DLD1 (cell line): ENCODE results near the gene THEM5.

ENCODE experiments used
- in situ Hi-C: cut with HindIII; loops from 2 replicates; pipeline ENCODE4 v1.10.0; 2017; ENCODE audit warnings: low sequenced_read_pairs

The THEM5 gene

DNA sequence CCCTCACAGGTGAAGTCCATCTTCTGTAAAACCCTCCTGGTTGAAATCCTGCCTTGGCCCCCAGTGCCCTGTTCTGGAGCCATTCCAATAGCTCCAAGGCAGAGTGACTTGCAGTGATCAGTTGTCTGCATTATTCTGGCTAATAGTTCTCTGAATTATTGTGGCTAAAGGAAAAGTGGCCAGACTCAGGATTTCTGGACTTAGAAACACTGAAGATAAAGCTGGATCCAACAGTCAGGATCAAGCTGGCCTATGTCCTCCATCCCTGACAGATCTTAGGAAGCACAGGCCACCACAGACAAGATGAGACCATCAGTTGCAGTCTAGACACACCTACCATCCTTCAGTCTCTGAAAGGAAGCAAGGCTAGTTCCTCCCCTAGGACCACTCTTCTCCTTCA, 13.1 kb downstream of the THEM5 start:
- in situ Hi-C loops = no loop called here

DNA sequence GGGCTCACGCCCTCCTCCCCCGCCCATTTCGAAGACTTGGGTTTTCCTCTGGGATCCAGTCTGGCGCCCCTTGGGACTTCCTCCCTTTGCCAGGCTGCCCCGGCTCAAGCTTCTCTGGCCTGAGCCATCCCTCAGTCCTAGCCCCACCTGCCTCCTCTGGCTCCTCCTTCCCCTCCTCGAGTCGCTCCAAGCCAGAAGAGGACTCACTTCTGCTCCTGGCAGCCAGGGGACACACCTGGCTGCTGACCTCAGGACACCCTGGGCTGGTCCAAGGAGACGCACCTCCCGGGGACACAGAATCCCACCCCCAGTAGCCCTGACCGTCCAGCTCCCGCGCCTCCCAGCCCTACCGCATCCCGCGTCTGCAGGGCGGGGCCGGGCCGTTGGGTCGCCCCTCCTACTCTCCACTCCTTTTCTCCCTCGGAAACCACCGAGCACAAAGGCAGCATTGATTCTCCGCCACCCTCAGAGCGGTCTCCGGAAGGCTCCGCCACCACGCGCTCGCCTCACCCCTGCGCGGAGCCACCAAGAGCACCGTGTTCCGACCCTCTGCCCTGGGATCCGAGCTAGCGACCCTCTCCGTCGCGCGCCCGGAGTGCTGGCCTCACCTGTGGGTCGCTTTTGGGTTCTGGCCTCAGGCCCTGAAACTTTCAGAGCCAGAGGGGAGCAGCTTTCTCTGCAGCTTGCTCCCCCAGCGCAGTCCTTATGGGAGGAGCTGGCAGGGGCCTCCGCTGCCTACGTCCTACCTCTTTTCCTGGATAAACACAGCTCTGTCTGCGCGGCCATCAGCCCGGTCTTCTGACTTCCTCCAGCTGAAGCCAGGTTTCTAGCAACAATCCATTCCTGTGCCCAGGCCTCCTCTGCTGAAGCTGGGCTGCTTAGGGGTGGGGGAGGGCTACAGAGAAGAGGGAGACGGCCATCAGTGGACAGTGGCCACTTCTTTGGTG, 13.8 kb downstream of the THEM5 start, which contains the start of gene C2CD4D:
Gene C2CD4D, minus strand, starts transcription at position 364 of the 947 bp plus-strand sequence. CDS start 831 bp downstream, outside the sequence.
- in situ Hi-C loops = loop anchor here (10.0 kb wide), 1 partner anchor 225 kb away; the partner anchor contains the start of gene SNX27

DNA sequence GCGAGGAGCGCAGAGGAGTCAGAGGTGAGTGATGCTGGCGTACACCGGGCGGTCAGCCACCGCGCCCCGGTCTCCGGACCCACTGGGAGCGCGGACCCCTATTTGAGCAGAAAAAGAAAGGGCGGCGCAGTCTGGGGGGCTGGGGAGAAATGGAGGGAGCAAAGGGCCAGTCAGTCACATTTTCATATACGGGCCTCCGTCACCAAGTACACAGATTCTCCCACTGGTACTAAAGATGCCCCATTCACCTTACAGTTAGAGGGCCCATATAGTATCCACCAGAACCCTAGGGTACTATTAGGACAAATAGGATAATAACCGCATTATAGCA, 14.5 kb downstream of the THEM5 start:
- in situ Hi-C loops = loop anchor here (10.0 kb wide), 1 partner anchor 224 kb away; the partner anchor contains the start of gene SNX27

DNA sequence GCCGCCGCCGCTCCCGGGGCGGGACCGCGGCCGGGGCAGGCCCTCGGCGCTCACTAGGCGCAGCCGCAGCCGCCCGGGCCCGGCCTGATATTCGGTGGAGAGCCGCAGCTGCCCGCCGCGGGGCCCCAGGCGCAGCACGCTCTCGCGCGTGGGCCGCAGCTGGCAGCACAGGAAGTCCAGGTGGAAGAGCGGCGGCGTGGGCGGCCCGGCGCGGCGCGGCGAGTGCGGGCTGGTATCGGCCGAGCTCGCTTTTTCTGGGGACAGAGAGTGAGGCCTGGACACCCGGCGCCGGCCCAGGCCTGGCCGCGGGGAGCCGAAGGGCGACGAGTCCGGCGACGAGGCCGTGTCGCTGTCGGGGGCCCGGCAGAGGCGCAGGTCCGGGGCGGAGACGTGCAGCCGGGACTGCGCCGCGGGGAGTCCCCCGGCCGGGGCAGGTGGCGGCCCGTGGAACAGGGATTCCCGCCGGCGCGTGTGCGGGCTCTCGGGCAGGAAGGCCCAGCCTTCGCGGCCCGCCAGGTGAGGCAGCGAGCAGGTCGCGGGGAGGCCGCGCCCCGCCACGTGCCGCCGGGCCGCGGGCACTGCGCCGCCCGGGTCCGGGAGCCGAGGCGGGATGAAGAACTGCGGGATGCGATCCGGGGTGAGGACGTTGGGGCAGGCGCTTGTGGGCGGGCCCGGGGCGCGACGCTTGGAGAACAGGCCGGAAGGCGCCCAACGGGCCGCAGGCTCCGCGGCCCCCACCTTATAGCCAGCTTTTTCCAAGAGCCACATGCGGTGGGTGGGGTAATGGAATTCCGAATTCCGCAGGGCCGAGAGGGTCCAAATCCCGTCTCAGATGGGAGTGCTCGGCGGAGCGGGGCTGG, 15.1 kb downstream of the THEM5 start:
- in situ Hi-C loops = loop anchor here (10.0 kb wide), 1 partner anchor 224 kb away; the partner anchor contains the start of gene SNX27

DNA sequence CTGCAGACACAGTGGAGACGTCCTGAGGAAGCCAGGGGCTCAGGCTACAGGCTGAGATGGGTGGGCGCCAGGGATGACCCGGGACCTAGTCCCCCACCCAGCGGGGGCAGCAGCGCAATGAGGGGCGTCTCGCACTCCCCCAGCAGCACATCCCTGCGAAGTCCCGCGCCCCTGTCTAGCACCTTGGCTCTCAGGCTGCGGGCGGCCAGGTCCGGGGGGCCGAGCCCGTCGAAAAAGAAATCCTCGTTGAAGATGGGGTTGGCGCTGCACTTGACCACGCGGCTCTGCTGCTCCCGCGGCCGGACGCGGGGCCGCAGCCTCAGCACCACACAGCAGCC, 15.7 kb downstream of the THEM5 start:
- in situ Hi-C loops = loop anchor here (10.0 kb wide), 1 partner anchor 223 kb away; the partner anchor contains the start of gene SNX27

DNA sequence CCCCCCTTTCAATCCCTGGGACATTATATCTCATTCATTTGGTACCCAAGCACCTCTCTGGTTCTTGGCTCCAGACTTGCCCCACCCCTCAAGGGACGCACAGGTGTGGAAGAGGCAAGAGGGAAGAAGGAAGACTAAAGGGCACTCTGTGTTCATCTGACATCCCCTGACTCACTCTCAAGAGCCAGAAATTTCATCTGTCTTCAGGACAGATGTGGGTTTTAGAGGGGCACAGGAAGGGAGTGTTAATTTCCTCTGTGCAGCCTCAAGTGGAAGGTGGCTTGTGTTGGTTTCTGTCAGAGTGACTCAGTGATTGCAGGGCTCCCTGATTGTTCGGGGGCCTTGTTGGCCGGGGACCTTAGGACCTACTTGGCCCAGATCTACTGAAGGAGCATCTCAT, 16.3 kb downstream of the THEM5 start:
- in situ Hi-C loops = loop anchor here (10.0 kb wide), 1 partner anchor 222 kb away; the partner anchor contains the start of gene SNX27

DNA sequence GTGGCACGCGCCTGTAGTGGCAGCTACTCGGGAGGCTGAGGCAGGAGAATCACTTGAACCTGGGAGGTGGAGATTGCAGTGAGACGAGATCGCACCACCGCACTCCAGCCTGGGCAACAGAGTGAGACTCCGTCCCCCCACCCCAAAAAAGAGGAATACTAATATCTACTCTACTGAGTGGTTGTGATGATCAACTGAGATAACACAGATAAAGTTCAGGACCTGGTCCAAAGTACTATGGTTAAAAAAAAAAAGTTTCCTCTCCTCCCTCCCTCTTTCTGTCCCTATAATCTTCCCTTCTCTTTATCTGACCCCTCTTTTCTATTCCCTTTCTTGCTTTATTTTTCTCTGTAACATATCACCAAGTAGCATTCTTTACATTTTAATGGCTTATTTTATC, 17.9 kb downstream of the THEM5 start:
- in situ Hi-C loops = loop anchor here (10.0 kb wide), 1 partner anchor 221 kb away; the partner anchor contains the start of gene SNX27

DNA sequence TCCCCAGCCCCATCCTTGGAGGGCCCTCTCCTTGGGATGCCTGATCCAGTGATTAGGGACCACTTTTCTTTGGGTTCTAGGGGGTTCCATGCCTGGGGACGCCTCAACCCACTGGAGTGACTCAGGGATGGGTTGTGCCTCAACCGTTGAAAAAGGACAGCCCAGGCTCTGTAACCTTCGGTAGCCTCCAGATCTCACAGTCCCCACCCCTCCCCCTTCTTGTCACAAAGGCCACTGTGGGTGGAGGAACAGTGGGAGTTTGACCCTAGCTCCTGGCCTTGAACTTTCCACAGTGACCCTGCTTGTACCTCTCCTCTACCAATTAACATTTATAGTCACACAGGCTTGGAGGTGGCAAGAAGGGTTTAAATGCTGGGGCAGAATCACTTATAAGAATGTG, 19.3 kb downstream of the THEM5 start:
- in situ Hi-C loops = loop anchor here (10.0 kb wide), 1 partner anchor 219 kb away; the partner anchor contains the start of gene SNX27

DNA sequence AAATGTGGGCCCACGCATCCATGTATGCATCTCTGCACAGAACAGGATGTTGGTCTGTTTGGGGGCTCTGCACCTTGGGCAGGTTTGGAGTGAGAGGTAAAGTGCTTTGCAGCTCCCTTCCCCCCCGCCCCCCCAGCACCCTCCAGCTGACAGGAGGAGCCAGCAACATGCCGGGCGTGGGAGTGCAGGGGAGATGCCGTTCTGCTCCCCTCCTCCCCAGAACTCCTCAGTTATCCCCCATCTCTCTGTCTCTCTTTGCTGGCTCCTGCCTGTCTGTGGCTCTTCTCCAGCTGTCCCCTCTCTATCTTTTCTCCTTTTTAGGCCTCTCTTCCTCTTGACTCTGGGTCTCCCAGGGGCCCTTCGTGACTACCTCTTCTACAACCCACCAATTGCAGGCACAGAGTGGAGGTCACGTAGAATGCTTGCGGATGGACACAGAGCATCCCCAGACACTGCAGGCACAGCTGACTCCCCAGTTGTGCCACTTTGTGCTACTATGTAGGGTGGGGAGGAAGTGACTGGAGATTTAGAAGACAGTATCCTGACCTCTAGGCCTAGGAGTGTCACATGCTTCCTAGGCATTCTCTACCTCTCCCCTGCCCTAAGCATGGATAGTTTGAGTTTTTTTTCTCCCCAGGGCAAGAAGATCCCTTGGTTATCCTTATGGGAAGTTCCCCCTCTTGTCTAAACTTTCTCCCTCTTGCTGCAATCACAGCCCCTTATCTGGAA, 20.2 kb downstream of the THEM5 start:
- in situ Hi-C loops = loop anchor here (10.0 kb wide), 1 partner anchor 219 kb away; the partner anchor contains the start of gene SNX27

DNA sequence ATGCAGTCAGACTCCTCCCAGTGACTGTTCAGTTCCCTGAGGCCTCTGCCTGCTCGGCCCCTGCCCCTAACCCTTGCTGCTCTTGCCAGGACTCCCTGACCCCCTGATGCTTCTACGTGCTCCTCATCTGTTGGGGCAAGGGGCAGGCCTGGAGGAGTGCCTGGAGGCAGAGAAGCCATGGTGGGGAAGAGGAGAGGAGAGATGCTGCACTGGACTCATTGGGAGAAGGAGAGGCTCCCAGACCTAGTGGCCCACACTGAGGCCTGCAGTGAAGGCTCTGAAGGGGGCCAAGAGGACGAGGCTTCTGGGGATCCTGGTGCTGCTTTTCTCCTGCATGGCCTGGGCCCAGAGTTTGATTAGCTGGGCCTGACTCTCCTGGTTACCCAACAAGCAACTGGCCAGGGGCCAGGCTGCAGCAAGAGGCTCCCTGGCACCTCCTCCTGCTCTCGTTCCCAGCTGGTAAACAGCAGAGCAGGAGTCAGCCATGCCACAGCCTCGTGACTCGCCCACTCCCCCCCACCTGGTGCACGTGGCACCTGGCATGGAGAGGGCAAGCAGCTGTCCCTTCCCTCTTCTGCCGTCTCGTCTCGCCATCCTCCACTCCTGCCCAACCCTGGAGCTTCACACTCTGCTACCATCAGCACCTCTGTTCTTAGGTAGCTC, 21.1 kb downstream of the THEM5 start:
- in situ Hi-C loops = loop anchor here (10.0 kb wide), 1 partner anchor 218 kb away; the partner anchor contains the start of gene SNX27

DNA sequence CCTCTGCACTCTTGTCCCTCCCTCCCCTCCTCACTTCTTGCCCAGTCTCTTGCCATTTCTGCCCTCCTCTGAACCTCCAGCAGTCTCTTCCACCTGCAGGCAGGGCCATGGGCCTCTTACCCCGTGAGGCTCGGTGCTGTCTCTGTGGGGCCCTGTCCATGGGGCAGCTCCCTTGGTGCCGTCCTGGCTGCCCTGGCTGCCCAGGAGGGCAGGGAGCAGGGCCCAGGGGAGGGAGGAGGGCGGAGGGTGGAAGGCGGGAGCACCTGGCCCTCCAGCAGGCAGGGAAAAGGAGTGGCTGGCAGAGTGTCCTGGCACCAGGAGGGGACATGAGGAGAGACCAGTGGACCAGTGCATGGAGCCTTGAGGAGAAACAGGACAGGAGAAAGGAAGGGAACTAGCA, 21.9 kb downstream of the THEM5 start, which contains the start of gene RORC:
Gene RORC, minus strand, starts transcription at position 198 of the 400 bp plus-strand sequence. Its CDS starts 38 bp downstream, at position 160.
- in situ Hi-C loops = loop anchor here (10.0 kb wide), 1 partner anchor 217 kb away; the partner anchor contains the start of gene SNX27

DNA sequence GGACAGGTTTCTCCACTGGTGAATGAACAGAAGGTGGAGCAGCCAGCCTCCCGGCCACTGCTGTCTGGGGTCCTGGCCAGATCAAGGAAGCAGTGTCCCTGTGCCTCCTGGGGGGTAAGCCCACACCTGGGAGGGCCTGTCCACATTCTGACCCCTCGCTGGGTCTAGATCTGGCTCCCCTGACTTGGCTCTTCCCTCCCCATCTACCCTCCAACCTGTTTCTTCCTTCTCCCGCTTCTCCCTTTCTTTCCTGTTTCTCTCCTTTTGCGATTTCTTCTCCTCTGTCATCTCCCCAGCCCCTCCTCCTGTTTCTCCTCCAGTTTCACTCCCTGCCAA, 22.3 kb downstream of the THEM5 start:
- in situ Hi-C loops = loop anchor here (10.0 kb wide), 1 partner anchor 216 kb away; the partner anchor contains the start of gene SNX27

DNA sequence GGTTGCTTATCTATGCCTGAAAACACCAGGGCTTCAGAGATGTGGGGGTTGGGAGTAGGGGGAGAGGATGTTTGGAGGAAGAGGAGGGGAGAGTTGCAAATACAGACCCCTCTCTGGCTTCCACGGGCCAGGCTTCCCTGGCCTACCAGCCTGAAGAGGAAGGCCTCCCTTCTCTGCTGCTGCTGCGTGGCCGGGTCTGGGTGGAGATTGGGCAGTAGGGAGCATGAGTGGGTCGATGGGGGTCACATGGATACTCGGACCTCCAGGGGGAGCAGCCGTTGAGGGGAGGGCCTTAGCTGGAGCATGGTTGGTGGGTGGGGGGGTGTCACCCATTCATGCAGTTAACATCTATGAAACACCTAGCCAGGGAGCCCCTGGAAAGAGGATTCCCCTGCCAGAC, 23.5 kb downstream of the THEM5 start:
- in situ Hi-C loops = loop anchor here (10.0 kb wide), 1 partner anchor 215 kb away; the partner anchor contains the start of gene SNX27

DNA sequence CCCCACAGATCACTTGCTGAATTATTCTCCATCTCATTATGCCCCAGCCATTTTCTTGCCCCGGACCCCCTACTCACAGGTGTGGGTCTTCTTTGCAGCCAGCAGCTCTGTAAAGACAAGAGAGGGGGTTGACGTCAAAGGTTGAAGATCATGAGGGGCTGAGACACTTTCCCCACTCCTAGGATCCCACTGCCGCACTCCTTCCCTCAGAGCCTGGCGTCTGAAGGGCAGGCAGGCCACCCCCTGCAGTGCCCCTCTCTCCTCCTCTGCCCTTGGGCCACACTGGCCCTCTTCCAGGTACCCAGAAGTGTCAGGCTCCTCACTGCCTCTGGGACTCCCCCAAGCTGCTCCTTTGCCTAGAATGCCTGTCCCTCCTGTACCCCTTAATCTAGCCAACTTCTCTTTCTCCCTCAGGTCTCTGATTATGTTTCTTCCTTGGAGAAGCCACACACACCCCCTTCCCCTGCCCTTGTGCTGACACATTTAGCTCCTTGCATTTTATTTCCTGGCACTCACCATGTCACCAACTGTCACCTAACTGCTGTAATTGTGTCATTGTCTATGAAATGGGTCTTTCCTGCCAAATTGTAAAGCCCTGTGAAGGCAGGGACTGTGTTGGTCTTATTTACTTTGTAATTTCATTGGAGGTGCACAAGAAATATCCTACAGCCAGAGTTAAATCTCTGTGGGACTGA, 24.0 kb downstream of the THEM5 start:
- in situ Hi-C loops = loop anchor here (10.0 kb wide), 1 partner anchor 215 kb away; the partner anchor contains the start of gene SNX27

DNA sequence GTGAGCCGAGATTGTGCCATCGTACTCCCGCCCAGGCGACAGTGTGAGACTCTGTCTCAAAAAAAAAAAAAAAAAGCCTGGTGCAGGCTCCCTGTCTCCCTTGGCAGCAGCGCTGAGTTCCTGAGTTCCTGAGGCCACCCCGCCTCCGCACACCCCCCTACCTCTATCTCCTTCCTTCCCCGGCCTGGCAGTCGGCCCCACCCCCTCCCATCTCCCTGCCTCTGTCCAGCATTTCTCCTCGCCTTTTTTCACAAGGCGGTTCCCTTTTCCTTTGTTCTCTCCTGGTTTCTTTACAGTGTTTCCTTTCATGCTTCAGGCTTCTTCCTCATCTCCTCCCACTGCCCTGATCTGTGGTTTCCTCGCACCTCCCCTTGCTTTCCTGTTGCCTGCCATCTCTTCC, 24.6 kb downstream of the THEM5 start:
- in situ Hi-C loops = no loop called here

DNA sequence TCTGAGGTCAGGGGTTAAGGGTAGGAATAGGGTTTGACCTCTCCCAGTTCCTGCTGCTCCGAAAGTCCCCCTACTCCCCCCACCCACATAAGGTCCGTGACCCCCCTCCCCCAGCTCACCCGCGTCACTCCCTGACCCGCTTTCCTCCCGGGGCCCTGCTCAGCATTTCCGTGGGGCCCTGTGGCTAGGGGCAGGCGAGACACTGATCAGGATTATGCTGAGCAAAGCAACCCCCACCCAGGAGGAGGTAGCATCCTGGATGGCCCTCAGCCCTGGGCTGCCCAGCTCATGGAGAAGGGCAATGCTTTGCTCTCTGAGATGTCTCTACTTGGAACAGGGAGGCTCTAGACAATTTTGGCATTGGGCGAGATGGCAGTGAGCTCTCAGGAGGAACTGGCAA, 25.7 kb downstream of the THEM5 start:
- in situ Hi-C loops = no loop called here

DNA sequence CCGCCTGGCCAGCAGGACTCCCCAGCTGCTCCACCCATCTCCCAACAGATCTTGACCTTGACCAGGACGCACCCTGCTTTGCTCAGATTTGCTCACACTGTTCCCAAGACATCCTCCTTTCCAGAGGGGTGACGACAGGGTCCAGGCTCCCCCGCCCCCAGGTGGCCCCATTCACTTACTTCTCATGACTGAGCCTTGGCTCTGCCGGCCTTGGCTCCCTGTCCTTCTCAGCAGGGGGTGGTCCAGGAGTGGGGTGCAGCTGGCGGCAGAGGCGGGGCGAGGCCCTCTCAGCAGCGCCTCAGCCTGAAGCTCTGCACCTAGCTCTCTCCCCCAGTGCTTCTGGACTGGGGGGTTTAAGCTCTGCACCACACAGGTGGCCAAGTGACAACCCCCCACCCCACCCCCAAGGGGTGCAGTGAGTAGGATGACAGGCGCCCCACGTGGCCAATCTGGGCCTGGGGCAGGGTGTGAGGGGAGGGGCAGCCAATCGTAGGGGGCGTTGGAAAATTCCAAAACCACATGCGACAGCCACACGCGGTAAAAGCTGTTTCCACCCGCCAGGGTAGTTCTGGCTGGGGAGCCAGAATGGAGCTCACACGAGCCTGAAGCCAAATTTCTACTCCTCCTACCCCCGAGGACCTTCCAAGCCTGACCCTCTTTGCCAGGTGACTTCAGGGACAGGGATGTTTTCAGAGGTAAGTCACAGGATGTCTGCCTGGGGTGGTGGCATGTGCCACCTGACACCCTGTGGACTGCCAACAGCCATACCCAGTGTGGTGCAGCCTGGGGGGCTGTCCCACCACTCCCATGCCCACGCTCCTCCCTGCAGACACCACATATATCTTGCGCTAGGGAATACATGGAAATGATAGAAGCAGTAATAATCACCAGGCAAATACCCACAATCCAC, 27.5 kb downstream of the THEM5 start:
- in situ Hi-C loops = no loop called here

DNA sequence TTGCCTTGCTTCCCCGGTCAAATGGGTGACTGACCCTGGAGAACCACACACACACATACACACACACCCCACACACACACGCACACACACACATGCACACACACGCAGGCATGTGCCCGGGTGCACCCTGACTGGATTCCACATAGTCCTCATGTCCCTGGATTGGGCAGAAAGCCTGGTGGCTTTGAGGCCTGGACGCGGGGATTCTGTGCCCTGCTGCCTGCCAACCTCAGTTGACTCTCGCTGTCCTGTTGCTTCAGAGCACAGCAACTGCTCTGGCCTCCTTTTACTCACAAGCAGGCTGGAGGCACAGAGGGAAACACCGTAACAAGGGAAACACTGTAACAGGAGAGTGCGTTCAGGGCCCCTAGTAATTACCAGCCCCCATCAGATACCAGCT, 28.3 kb downstream of the THEM5 start:
- in situ Hi-C loops = no loop called here
